NT2/D1 (cell line): ENCODE results near the gene ZBTB7B.

Source experiments
- DNase-seq: peaks from one replicate; pipeline ENCODE4 v3.0.0-alpha.2; 2011; ENCODE audit warnings: low read depth, low spot score
- H3K27me3 ChIP-seq: 2 replicates; pipeline ENCODE4 v1.6.0; 2011; ENCODE audit warnings: mild to moderate bottlenecking; ENCODE audit not compliant: insufficient read length, insufficient read depth
- H3K36me3 ChIP-seq: 2 replicates; pipeline ENCODE4 v1.6.1; 2011; ENCODE audit warnings: mild to moderate bottlenecking, low read length, mixed read lengths; ENCODE audit not compliant: insufficient read depth, insufficient read length
- H3K4me1 ChIP-seq: 2 replicates; pipeline ENCODE4 v1.5.1; 2011; ENCODE audit not compliant: insufficient read depth, insufficient read length
- H3K4me3 ChIP-seq: 2 replicates; pipeline ENCODE4 v1.5.1; 2011; ENCODE audit warnings: low read depth; ENCODE audit not compliant: insufficient read length
- H3K9ac ChIP-seq: 2 replicates; pipeline ENCODE4 v1.6.0; 2011; ENCODE audit warnings: low read depth; ENCODE audit not compliant: insufficient read length
- H3K9me3 ChIP-seq: 2 replicates; pipeline ENCODE4 v1.5.1; 2011; ENCODE audit warnings: mild to moderate bottlenecking, low read length; ENCODE audit not compliant: insufficient read depth
- SUZ12 ChIP-seq: IDR thresholded peaks from 2 replicates; pipeline ENCODE4 v1.6.1; 2011; ENCODE audit not compliant: insufficient read length, insufficient read depth; ENCODE audit errors: extremely low read depth
- YY1 ChIP-seq: IDR thresholded peaks from 2 replicates; pipeline ENCODE4 v1.6.1; 2011; ENCODE audit not compliant: insufficient read length, insufficient read depth
- ZNF274 ChIP-seq: IDR thresholded peaks from 2 replicates; pipeline ENCODE4 v1.6.1; 2011; ENCODE audit warnings: mild to moderate bottlenecking, low read depth, low read length

ZBTB7B gene

GRCh38 chr1:155039308-155039669 lies 36.7 kb downstream of the ZBTB7B start:
- peaks cover 12% of the 10 kb centered on the region for H3K4me1 ChIP-seq
- TF ChIP-seq SUZ12 = no peak
- no peak for TF ChIP-seq ZNF274
- TF ChIP-seq YY1 = no peak
- no peak overlapping the region for H3K4me3 ChIP-seq
- H3K9ac ChIP-seq = no peak overlapping the region
- no peak for DNase-seq
- no peaks in the 10 kb centered on the region for H3K9me3 ChIP-seq
- H3K27me3 ChIP-seq = no peaks in the 10 kb centered on the region
- no peaks in the 10 kb centered on the region for H3K36me3 ChIP-seq

- no peak overlapping the region for H3K9ac ChIP-seq
- H3K36me3 ChIP-seq = no peaks in the 10 kb centered on the region
- no peaks in the 10 kb centered on the region for H3K27me3 ChIP-seq
- H3K4me3 ChIP-seq = no peak overlapping the region
- TF ChIP-seq SUZ12 (no peak), YY1 (no peak), ZNF274 (no peak)
- no peaks in the 10 kb centered on the region for H3K9me3 ChIP-seq
- H3K4me1 ChIP-seq = peaks cover 22% of the 10 kb centered on the region
- DNase-seq = no peak
Observed at GRCh38 chr1:155040358-155041093, 37.9 kb downstream of the ZBTB7B start.

GRCh38 chr1:155042789-155043188 lies 40.2 kb downstream of the ZBTB7B start:
- TF ChIP-seq SUZ12 (no peak), YY1 (no peak), ZNF274 (no peak)
- Histone ChIP-seq H3K27me3 (no peaks in the 10 kb centered on the region), H3K9me3 (no peaks in the 10 kb centered on the region), H3K4me3 (no peak overlapping the region), H3K4me1 (peaks cover 30% of the 10 kb centered on the region), H3K36me3 (no peaks in the 10 kb centered on the region), H3K9ac (no peak overlapping the region)
- DNase-seq = no peak

- peaks cover 33% of the 10 kb centered on the region for H3K4me1 ChIP-seq
- DNase-seq = no peak
- no peak overlapping the region for H3K9ac ChIP-seq
- no peaks in the 10 kb centered on the region for H3K9me3 ChIP-seq
- H3K4me3 ChIP-seq = no peak overlapping the region
- TF ChIP-seq ZNF274 (no peak), YY1 (no peak), SUZ12 (no peak)
- H3K36me3 ChIP-seq = no peaks in the 10 kb centered on the region
- no peaks in the 10 kb centered on the region for H3K27me3 ChIP-seq
Observed at GRCh38 chr1:155043301-155043702, 40.7 kb downstream of the ZBTB7B start.

GRCh38 chr1:155043793-155044192 lies 41.2 kb downstream of the ZBTB7B start:
- Histone ChIP-seq H3K9ac (no peak overlapping the region), H3K4me3 (no peak overlapping the region)
- TF ChIP-seq ZNF274 = no peak
- no peak for TF ChIP-seq SUZ12
- TF ChIP-seq YY1 = no peak

GRCh38 chr1:155044365-155044764 lies 41.8 kb downstream of the ZBTB7B start:
- H3K4me3 ChIP-seq = no peak overlapping the region
- H3K9ac ChIP-seq = peak overlapping the region; percentile 37
- no peaks in the 10 kb centered on the region for H3K9me3 ChIP-seq
- TF ChIP-seq ZNF274 (no peak), SUZ12 (no peak), YY1 (no peak)
- H3K4me1 ChIP-seq = peaks cover 36% of the 10 kb centered on the region
- no peak for DNase-seq
- H3K27me3 ChIP-seq = no peaks in the 10 kb centered on the region
- no peaks in the 10 kb centered on the region for H3K36me3 ChIP-seq

More at GRCh38 chr1:155043793-155044192, 41.2 kb downstream of the ZBTB7B start:
- Histone ChIP-seq H3K4me1 (peaks cover 33% of the 10 kb centered on the region), H3K27me3 (no peaks in the 10 kb centered on the region), H3K9me3 (no peaks in the 10 kb centered on the region), H3K36me3 (no peaks in the 10 kb centered on the region)
- no peak for DNase-seq

GRCh38 chr1:155044812-155045657 lies 42.4 kb downstream of the ZBTB7B start:
- H3K9me3 ChIP-seq = no peaks in the 10 kb centered on the region
- no peak for TF ChIP-seq YY1
- TF ChIP-seq SUZ12 = no peak
- H3K9ac ChIP-seq = peak overlapping the region; percentile 37
- H3K36me3 ChIP-seq = no peaks in the 10 kb centered on the region
- H3K27me3 ChIP-seq = no peaks in the 10 kb centered on the region
- no peak overlapping the region for H3K4me3 ChIP-seq
- H3K4me1 ChIP-seq = peaks cover 40% of the 10 kb centered on the region
- peak; percentile 90 for DNase-seq
